ENCODE measurements around the gene FBXL7. TPM values are rescaled to one million over a fixed set of nuclear protein-coding genes. Genes with fewer than 3 reads are reported as not detected.

FBXL7 gene
- total and polyA plus RNA-seq, 2 donors (not counting 1 experiment from before 2014, with no cell fraction given), result not detected

DNA sequence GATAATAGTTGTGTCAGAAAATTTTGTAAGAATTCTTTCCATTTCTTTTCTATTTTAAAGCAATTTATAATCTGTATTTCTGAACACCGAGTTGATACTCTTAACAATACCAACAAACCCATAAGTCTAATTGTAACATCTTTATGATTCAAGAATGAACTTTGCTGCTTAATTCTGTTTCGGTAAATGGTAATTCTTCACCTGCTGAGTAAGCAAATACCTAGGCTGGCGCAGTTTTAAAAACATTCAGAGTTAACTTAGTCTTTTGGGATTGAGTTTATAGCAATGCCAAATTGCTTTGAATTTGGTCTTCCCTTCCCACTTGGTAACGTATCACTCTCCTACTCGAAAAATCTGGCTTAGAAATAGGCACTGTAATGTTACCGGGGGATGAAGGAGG lies 456.6 kb downstream of the FBXL7 start:
- Histone ChIP-seq H3K79me2 (ENCODE audit: control insufficient read depth, insufficient read depth, low read length) (no peaks in the 10 kb centered on the region), H3K4me3 (ENCODE audit: control extremely low read depth in 1 of 5, extremely low read depth in 1 of 5, insufficient read depth in 1 of 5, low read depth in 2 of 5, low read length in 4 of 5) (no peak overlapping the region), H3K27ac (ENCODE audit: low read length in 2 of 2) (no peak overlapping the region), H2AFZ (ENCODE audit: insufficient read depth, low read depth, low read length, poor library complexity, severe bottlenecking) (no peak overlapping the region), H4K20me1 (ENCODE audit: control insufficient read depth, insufficient read depth, low read length, poor library complexity, severe bottlenecking) (no peaks in the 10 kb centered on the region), H3K27me3 (replicated peaks in 1 of 4; ENCODE audit: control extremely low read depth in 1 of 4, control insufficient read depth in 3 of 4, insufficient read depth in 4 of 4, low read length in 3 of 4) (no peaks in the 10 kb centered on the region), H3K4me1 (ENCODE audit: control insufficient read depth in 2 of 2, insufficient read depth in 2 of 2, low read length in 2 of 2) (no peaks in the 10 kb centered on the region), H3K4me2 (replicated peaks; ENCODE audit: low read depth, low read length, poor library complexity, severe bottlenecking) (no peak overlapping the region), H3K9ac (ENCODE audit: low read length) (no peak overlapping the region), H3K36me3 (replicated peaks in 1 of 2; ENCODE audit: control extremely low read depth in 1 of 2, control insufficient read depth in 1 of 2, extremely low read depth in 1 of 2, insufficient read depth in 2 of 2, low read length in 1 of 2) (no peaks in the 10 kb centered on the region), H3K9me3 (ENCODE audit: control extremely low read depth in 1 of 3, control insufficient read depth in 2 of 3, insufficient read depth in 1 of 3, low read length in 2 of 3) (peaks cover 0 to 3% (median 0%) of the 10 kb centered on the region in 3 donors)
- Mint-ChIP-seq H3K4me1 (no peaks in the 10 kb centered on the region), H3K27me3 (no peaks in the 10 kb centered on the region), H3K4me3 (no peak overlapping the region), H3K27ac (no peak overlapping the region), H3K9me3 (ENCODE audit: insufficient read depth) (no peaks in the 10 kb centered on the region)
- TF ChIP-seq, protein P1, sequence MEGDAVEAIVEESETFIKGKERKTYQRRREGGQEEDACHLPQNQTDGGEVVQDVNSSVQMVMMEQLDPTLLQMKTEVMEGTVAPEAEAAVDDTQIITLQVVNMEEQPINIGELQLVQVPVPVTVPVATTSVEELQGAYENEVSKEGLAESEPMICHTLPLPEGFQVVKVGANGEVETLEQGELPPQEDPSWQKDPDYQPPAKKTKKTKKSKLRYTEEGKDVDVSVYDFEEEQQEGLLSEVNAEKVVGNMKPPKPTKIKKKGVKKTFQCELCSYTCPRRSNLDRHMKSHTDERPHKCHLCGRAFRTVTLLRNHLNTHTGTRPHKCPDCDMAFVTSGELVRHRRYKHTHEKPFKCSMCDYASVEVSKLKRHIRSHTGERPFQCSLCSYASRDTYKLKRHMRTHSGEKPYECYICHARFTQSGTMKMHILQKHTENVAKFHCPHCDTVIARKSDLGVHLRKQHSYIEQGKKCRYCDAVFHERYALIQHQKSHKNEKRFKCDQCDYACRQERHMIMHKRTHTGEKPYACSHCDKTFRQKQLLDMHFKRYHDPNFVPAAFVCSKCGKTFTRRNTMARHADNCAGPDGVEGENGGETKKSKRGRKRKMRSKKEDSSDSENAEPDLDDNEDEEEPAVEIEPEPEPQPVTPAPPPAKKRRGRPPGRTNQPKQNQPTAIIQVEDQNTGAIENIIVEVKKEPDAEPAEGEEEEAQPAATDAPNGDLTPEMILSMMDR (IDR thresholded peaks at IDR 0.05), result no peak
- TF ChIP-seq EZH2 (IDR thresholded peaks at IDR 0.05; ENCODE audit: borderline replicate concordance, insufficient read depth, low read depth, low read length, poor library complexity, severe bottlenecking), result no peak
- no CpG with 5 or more reads among the region's 6 CpGs for WGBS (ENCODE audit: insufficient coverage)
- ChIA-PET CTCF (no interaction called here), POLR2A (no interaction called here)
- intact Hi-C loops (cut with micrococcal nuclease), result no loop called here
- DNase-seq (no peak), ATAC-seq (ENCODE audit: low read depth) (no peak)

DNA sequence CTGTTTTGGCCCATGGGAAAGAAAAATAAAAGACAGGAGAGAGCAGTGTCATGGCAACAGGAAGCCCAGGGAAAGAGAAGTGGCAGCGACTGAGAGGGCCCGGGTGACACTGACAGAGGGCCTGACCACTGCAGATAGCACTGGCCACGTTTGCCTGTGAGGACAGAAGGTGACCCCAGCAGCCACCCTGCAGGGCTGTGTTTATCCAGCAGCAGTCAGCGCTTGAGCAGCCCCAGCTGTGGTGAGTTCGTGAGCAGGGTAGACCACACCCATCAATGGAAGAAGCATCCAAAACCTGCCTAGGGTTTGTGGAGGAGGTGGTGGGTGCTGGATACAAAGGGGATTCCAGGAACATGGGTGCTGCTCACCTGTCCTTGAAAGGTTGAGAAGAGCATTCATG lies 457.1 kb downstream of the FBXL7 start:
- ATAC-seq (ENCODE audit: low read depth) (no peak), DNase-seq (no peak)
- Histone ChIP-seq H4K20me1 (ENCODE audit: control insufficient read depth, insufficient read depth, low read length, poor library complexity, severe bottlenecking) (no peaks in the 10 kb centered on the region), H3K9ac (ENCODE audit: low read length) (no peak overlapping the region), H3K4me1 (ENCODE audit: control insufficient read depth in 2 of 2, insufficient read depth in 2 of 2, low read length in 2 of 2) (no peaks in the 10 kb centered on the region), H3K36me3 (replicated peaks in 1 of 2; ENCODE audit: control extremely low read depth in 1 of 2, control insufficient read depth in 1 of 2, extremely low read depth in 1 of 2, insufficient read depth in 2 of 2, low read length in 1 of 2) (no peaks in the 10 kb centered on the region), H3K27ac (ENCODE audit: low read length in 2 of 2) (no peak overlapping the region), H3K27me3 (replicated peaks in 1 of 4; ENCODE audit: control extremely low read depth in 1 of 4, control insufficient read depth in 3 of 4, insufficient read depth in 4 of 4, low read length in 3 of 4) (no peaks in the 10 kb centered on the region), H3K4me2 (replicated peaks; ENCODE audit: low read depth, low read length, poor library complexity, severe bottlenecking) (no peak overlapping the region), H2AFZ (ENCODE audit: insufficient read depth, low read depth, low read length, poor library complexity, severe bottlenecking) (no peak overlapping the region), H3K79me2 (ENCODE audit: control insufficient read depth, insufficient read depth, low read length) (no peaks in the 10 kb centered on the region), H3K9me3 (ENCODE audit: control extremely low read depth in 1 of 3, control insufficient read depth in 2 of 3, insufficient read depth in 1 of 3, low read length in 2 of 3) (peaks cover 0 to 3% (median 0%) of the 10 kb centered on the region in 3 donors), H3K4me3 (ENCODE audit: control extremely low read depth in 1 of 5, extremely low read depth in 1 of 5, insufficient read depth in 1 of 5, low read depth in 2 of 5, low read length in 4 of 5) (no peak overlapping the region)
- ChIA-PET CTCF (no interaction called here), POLR2A (no interaction called here)
- 64% methylated on average over 4 of the region's 5 CpGs for WGBS (ENCODE audit: insufficient coverage)
- TF ChIP-seq, protein P1 (IDR thresholded peaks at IDR 0.05), result no peak
- no peak for TF ChIP-seq EZH2 (IDR thresholded peaks at IDR 0.05; ENCODE audit: borderline replicate concordance, insufficient read depth, low read depth, low read length, poor library complexity, severe bottlenecking)
- intact Hi-C loops (cut with micrococcal nuclease), result no loop called here
- Mint-ChIP-seq H3K4me1 (no peaks in the 10 kb centered on the region), H3K27me3 (no peaks in the 10 kb centered on the region), H3K9me3 (ENCODE audit: insufficient read depth) (no peaks in the 10 kb centered on the region), H3K27ac (no peak overlapping the region), H3K4me3 (no peak overlapping the region)

All from B cell (primary cell).